GM12878 (cell line): Measurements from ENCODE around the gene HCAR3. TPM values are rescaled to one million over a fixed set of nuclear protein-coding genes. Genes with fewer than 3 reads are reported as not detected.

Source experiments
- CHD2 ChIP-seq: IDR thresholded peaks from 2 replicates; pipeline ENCODE4 v1.6.1; 2011; ENCODE audit warnings: low read depth, low read length, improper control_type of control experiment, borderline replicate concordance
- CREM ChIP-seq: IDR thresholded peaks from 2 replicates; pipeline ENCODE4 v1.6.1; 2014; ENCODE audit warnings: antibody characterized with exemption, low read depth
- GATAD2B ChIP-seq: fragments of 450-650 bp; conservative IDR thresholded peaks from 2 replicates; pipeline ENCODE4 v1.6.1; 2017; ENCODE audit warnings: low read depth, mild to moderate bottlenecking, moderate library complexity
- MLLT1 ChIP-seq: fragments of 450-650 bp; IDR thresholded peaks from 2 replicates; pipeline ENCODE4 v1.6.1; 2016; ENCODE audit warnings: mild to moderate bottlenecking
- NFIC ChIP-seq: IDR thresholded peaks from 2 replicates; pipeline ENCODE4 v1.6.1; 2012; ENCODE audit warnings: low read depth, mild to moderate bottlenecking, inconsistent platforms, low read length, moderate library complexity
- PAX8 ChIP-seq: fragments of 450-650 bp; IDR thresholded peaks from 2 replicates; pipeline ENCODE4 v1.6.1; 2017; ENCODE audit warnings: mild to moderate bottlenecking, moderate library complexity
- POLR2AphosphoS5 ChIP-seq: IDR thresholded peaks from 2 replicates; pipeline ENCODE4 v1.6.1; 2011; ENCODE audit warnings: mild to moderate bottlenecking, low read length, inconsistent platforms
- RAD21 ChIP-seq: IDR thresholded peaks from 2 replicates; pipeline ENCODE4 v1.6.1; 2011; ENCODE audit warnings: mild to moderate bottlenecking, low read depth, low read length, moderate library complexity; ENCODE audit not compliant: insufficient read depth
- RAD51 ChIP-seq: fragments of 450-650 bp; IDR thresholded peaks from 2 replicates; pipeline ENCODE4 v1.6.1; 2016; ENCODE audit warnings: moderate library complexity, mild to moderate bottlenecking, inconsistent platforms
- STAT1 ChIP-seq: fragments of 450-650 bp; conservative IDR thresholded peaks from 2 replicates; pipeline ENCODE4 v1.6.1; 2014; ENCODE audit warnings: antibody characterized with exemption, mild to moderate bottlenecking
- TAF1 ChIP-seq: IDR thresholded peaks from 2 replicates; pipeline ENCODE4 v1.6.1; 2011; ENCODE audit warnings: mild to moderate bottlenecking, low read depth, low read length, borderline replicate concordance
- ZNF217 ChIP-seq: fragments of 450-650 bp; IDR thresholded peaks from 2 replicates; pipeline ENCODE4 v1.6.1; 2017; ENCODE audit warnings: antibody characterized with exemption, mild to moderate bottlenecking
- ZNF384 ChIP-seq: IDR thresholded peaks from 2 replicates; pipeline ENCODE4 v1.6.1; 2012; ENCODE audit warnings: low read depth, mild to moderate bottlenecking, low read length, improper control_type of control experiment, borderline replicate concordance
- polyA plus RNA-seq, 11 experiments: library from polyadenylated mRNA; depleted of rRNA in 4 of 11; unstranded in 6 of 11; stranded (reverse) in 5 of 11; fragments of >200 nt; fragmentation: Nextera tagmentation in 4 of 11; fragmentation: Illumina TruSeq in 1 of 11; extraction: Ambion mirVana in 4 of 11; extraction: Trizol in 1 of 11; gene quantifications; 1 replicate in 1 of 11; 2 replicates in 10 of 11; pipeline versions ENCODE4 v1.2.1 to v1.2.3, GENCODE V29; 2011 to 2016; ENCODE audit warnings: inconsistent platforms in 2 of 11, missing spikeins in 2 of 11, low read depth in 1 of 11
- total RNA-seq, 4 experiments: library from RNA; depleted of rRNA in 3 of 4; stranded (reverse); fragments of >200 nt in 3 of 4; fragmentation: Illumina TruSeq in 1 of 4; extraction: Trizol in 1 of 4; gene quantifications; 2 replicates each; pipeline versions ENCODE4 v1.2.1 to v1.2.3, GENCODE V29; 2013 to 2021
- TF ChIP-seq, protein P1 (sequence below): fragments of 450-650 bp; IDR thresholded peaks from 2 replicates; pipeline ENCODE4 v1.6.1; 2017; ENCODE audit warnings: mild to moderate bottlenecking, low read depth, inconsistent platforms; ENCODE audit not compliant: poor library complexity, severe bottlenecking
- TF ChIP-seq, protein P2 (sequence below): fragments of 450-650 bp; IDR thresholded peaks from 2 replicates; pipeline ENCODE4 v1.6.1; 2018; ENCODE audit warnings: mild to moderate bottlenecking, low read depth, moderate library complexity; ENCODE audit not compliant: partially characterized antibody
- TF ChIP-seq, protein P3 (sequence below): fragments of 450-650 bp; formaldehyde crosslinking; IDR thresholded peaks from 2 replicates; pipeline ENCODE4 v1.4.0; 2020; ENCODE audit warnings: mild to moderate bottlenecking, moderate library complexity
- TF ChIP-seq, protein P4 (sequence below): fragments of 150-350 bp; IDR thresholded peaks from 2 replicates; pipeline ENCODE4 v1.6.1; 2014; ENCODE audit warnings: mild to moderate bottlenecking, low read depth, low read length

The HCAR3 gene
- total and polyA plus RNA-seq, 10 of the 15 experiments (the other 5 are each of a cell fraction or from before 2014, with no cell fraction given): 0.57 to 3.0 (median 2.2) TPM

DNA sequence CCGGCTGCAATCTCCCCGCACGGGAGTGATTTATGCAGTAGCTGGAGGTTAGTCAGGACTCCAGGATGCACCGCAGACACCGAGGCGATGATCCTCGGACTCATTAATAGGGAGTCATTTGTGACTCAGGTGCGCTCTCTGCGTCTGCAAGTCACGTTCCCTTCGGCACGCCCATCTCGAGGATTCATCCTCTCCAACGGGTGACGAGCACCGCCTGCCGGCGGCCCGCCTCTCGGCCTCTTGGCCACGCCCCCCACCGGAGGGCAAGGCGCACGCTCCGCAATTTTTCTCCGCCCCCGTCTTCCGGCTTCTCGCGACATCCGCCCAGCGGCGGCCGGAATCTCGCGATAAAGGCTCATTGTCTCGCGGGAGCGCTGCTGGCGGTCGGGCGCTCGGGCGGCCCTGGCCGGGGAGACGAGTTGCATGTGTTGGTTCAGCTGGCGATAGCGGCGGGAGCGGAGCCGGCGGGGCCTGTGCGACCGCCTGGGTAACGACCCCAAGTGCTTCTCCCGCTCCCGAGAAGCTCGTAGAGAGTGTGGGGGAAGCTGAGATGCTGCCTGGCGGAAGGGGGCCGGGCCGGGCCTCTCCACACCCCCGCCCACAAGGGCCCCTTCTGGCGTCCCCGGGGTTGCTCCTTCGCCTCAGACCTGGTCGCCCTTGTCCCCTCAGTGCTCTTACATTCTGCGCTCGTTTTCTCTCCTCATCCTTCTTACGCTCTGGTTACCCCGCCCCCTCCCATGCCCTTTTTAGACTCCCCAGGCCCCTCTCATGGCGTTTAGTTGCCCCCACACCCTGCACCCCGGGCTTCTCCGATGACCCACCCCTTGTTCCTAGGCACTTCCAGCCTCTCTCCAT, 36.1 kb upstream of the HCAR3 start, which contains the start of gene DENR (continued):
- no peak for TF ChIP-seq PAX8
- TF ChIP-seq, protein P1, sequence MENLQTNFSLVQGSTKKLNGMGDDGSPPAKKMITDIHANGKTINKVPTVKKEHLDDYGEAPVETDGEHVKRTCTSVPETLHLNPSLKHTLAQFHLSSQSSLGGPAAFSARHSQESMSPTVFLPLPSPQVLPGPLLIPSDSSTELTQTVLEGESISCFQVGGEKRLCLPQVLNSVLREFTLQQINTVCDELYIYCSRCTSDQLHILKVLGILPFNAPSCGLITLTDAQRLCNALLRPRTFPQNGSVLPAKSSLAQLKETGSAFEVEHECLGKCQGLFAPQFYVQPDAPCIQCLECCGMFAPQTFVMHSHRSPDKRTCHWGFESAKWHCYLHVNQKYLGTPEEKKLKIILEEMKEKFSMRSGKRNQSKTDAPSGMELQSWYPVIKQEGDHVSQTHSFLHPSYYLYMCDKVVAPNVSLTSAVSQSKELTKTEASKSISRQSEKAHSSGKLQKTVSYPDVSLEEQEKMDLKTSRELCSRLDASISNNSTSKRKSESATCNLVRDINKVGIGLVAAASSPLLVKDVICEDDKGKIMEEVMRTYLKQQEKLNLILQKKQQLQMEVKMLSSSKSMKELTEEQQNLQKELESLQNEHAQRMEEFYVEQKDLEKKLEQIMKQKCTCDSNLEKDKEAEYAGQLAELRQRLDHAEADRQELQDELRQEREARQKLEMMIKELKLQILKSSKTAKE: no peak
- peak; percentile 16; the same call in 1 of the 2 replicates for TF ChIP-seq CREM
- peak; percentile 94 for TF ChIP-seq RAD21
- TF ChIP-seq NFIC: no peak
- TF ChIP-seq, protein P2, sequence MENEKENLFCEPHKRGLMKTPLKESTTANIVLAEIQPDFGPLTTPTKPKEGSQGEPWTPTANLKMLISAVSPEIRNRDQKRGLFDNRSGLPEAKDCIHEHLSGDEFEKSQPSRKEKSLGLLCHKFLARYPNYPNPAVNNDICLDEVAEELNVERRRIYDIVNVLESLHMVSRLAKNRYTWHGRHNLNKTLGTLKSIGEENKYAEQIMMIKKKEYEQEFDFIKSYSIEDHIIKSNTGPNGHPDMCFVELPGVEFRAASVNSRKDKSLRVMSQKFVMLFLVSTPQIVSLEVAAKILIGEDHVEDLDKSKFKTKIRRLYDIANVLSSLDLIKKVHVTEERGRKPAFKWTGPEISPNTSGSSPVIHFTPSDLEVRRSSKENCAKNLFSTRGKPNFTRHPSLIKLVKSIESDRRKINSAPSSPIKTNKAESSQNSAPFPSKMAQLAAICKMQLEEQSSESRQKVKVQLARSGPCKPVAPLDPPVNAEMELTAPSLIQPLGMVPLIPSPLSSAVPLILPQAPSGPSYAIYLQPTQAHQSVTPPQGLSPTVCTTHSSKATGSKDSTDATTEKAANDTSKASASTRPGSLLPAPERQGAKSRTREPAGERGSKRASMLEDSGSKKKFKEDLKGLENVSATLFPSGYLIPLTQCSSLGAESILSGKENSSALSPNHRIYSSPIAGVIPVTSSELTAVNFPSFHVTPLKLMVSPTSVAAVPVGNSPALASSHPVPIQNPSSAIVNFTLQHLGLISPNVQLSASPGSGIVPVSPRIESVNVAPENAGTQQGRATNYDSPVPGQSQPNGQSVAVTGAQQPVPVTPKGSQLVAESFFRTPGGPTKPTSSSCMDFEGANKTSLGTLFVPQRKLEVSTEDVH: no peak
- TF ChIP-seq TAF1: peak; percentile 92
- TF ChIP-seq ZNF217: no peak
- no peak for TF ChIP-seq ZNF384
- TF ChIP-seq, protein P3, sequence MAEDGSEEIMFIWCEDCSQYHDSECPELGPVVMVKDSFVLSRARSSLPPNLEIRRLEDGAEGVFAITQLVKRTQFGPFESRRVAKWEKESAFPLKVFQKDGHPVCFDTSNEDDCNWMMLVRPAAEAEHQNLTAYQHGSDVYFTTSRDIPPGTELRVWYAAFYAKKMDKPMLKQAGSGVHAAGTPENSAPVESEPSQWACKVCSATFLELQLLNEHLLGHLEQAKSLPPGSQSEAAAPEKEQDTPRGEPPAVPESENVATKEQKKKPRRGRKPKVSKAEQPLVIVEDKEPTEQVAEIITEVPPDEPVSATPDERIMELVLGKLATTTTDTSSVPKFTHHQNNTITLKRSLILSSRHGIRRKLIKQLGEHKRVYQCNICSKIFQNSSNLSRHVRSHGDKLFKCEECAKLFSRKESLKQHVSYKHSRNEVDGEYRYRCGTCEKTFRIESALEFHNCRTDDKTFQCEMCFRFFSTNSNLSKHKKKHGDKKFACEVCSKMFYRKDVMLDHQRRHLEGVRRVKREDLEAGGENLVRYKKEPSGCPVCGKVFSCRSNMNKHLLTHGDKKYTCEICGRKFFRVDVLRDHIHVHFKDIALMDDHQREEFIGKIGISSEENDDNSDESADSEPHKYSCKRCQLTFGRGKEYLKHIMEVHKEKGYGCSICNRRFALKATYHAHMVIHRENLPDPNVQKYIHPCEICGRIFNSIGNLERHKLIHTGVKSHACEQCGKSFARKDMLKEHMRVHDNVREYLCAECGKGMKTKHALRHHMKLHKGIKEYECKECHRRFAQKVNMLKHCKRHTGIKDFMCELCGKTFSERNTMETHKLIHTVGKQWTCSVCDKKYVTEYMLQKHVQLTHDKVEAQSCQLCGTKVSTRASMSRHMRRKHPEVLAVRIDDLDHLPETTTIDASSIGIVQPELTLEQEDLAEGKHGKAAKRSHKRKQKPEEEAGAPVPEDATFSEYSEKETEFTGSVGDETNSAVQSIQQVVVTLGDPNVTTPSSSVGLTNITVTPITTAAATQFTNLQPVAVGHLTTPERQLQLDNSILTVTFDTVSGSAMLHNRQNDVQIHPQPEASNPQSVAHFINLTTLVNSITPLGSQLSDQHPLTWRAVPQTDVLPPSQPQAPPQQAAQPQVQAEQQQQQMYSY: no peak
- TF ChIP-seq GATAD2B: peak; percentile 85; the same call in 1 of the 2 replicates
- TF ChIP-seq, protein P4, sequence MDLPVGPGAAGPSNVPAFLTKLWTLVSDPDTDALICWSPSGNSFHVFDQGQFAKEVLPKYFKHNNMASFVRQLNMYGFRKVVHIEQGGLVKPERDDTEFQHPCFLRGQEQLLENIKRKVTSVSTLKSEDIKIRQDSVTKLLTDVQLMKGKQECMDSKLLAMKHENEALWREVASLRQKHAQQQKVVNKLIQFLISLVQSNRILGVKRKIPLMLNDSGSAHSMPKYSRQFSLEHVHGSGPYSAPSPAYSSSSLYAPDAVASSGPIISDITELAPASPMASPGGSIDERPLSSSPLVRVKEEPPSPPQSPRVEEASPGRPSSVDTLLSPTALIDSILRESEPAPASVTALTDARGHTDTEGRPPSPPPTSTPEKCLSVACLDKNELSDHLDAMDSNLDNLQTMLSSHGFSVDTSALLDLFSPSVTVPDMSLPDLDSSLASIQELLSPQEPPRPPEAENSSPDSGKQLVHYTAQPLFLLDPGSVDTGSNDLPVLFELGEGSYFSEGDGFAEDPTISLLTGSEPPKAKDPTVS: peak; percentile 55; the same call in 1 of the 2 replicates
- 0 out of 2 replicates have a peak, but pooled peaks have one; percentile 50 for TF ChIP-seq MLLT1
- peak; percentile 69; the same call in 1 of the 2 replicates for TF ChIP-seq STAT1
- peak; percentile 100 for TF ChIP-seq CHD2
- TF ChIP-seq POLR2AphosphoS5: peak; percentile 89
- peak; percentile 71 for TF ChIP-seq RAD51
